ENCODE measurements around the gene KRTAP20-3. TPM values are rescaled to one million over a fixed set of nuclear protein-coding genes. Genes with fewer than 3 reads are reported as not detected.

KRTAP20-3 gene
- total RNA-seq: not detected

GRCh38 chr21:30642564-30642963 is at the start of gene KRTAP20-3:
KRTAP20-3 (plus strand) TSS chr21:30642864.
- H3K4me1 ChIP-seq (replicated peaks in 1 of 2): no peaks in the 10 kb centered on the region
- H3K4me3 ChIP-seq: no peak within 1 kb of the TSS
- WGBS, 10 experiments: 13 to 100% (median 87%) methylated on average over 1 to 2 of the region's 2 CpGs; no CpG with 5 or more reads in 4 of the 10 experiments
- ATAC-seq (replicated peaks in 6 of 8): no peak
- no peak within 1 kb of the TSS for H3K27ac ChIP-seq
- in situ Hi-C loops (cut with MboI; ENCODE audit: low pct_unique_long_range_greater_than_20kb in 2 of 9, low sequenced_read_pairs in 9 of 9, unreplicated experiment in 9 of 9): no loop called here

DNA sequence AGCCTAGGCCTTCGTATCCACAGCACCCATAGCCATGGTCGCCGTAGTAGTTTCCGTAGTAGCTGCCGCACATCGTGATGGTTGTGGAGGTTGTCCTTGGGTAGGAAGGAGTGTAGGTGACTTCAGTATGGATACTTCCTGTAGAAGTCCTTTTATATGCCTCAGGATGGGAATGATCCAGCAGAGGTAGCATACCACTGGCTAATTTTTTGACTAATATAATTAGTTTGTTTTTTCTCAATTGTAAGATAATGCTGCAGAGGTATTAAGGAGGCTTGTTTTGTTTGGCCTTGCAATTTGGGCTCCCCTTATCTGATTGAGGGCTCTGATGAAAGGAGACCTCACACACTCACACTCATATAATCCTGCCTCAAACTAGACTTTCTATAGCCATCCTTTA is 43.9 kb upstream of the KRTAP20-3 start, which contains the start of gene KRTAP6-2:
Gene KRTAP6-2, minus strand, starts transcription at position 101 of the 400 bp plus-strand sequence. Its CDS starts 28 bp downstream, at position 73.
- no peak for ATAC-seq (replicated peaks in 6 of 8)
- WGBS, 10 experiments: 17 to 100% (median 83%) methylated on average over 1 to 6 of the region's 6 CpGs; no CpG with 5 or more reads in 4 of the 10 experiments

GRCh38 chr21:30600787-30601186 is 41.9 kb upstream of the KRTAP20-3 start, which contains the start of gene KRTAP22-1:
KRTAP22-1 (plus strand) TSS chr21:30601087.
- Histone ChIP-seq H3K4me3 (no peak within 1 kb of the TSS), H3K27ac (no peak within 1 kb of the TSS), H3K4me1 (replicated peaks in 1 of 2) (no peaks in the 10 kb centered on the region)
- 0 to 100% (median 20%) methylated on average over 1 of the region's 1 CpG; no CpG with 5 or more reads in 2 of the 10 experiments for WGBS, 10 experiments
- no peak for ATAC-seq (replicated peaks in 6 of 8)
- in situ Hi-C loops (cut with MboI; ENCODE audit: low pct_unique_long_range_greater_than_20kb in 2 of 9, low sequenced_read_pairs in 9 of 9, unreplicated experiment in 9 of 9): no loop called here

More for the DNA sequence above, 43.9 kb upstream of the KRTAP20-3 start, which contains the start of gene KRTAP6-2:
- H3K4me3 ChIP-seq: no peak within 1 kb of the TSS
- H3K4me1 ChIP-seq (replicated peaks in 1 of 2): no peaks in the 10 kb centered on the region
- H3K27ac ChIP-seq: no peak within 1 kb of the TSS
- in situ Hi-C loops (cut with MboI; ENCODE audit: low pct_unique_long_range_greater_than_20kb in 2 of 9, low sequenced_read_pairs in 9 of 9, unreplicated experiment in 9 of 9): no loop called here

GRCh38 chr21:30605968-30606367 is 36.7 kb upstream of the KRTAP20-3 start:
- in situ Hi-C loops (cut with MboI; ENCODE audit: low pct_unique_long_range_greater_than_20kb in 2 of 9, low sequenced_read_pairs in 9 of 9, unreplicated experiment in 9 of 9): no loop called here
- no peaks in the 10 kb centered on the region for H3K4me1 ChIP-seq (replicated peaks in 1 of 2)
- no peak overlapping the region for H3K27ac ChIP-seq
- no peak overlapping the region for H3K4me3 ChIP-seq
- ATAC-seq (replicated peaks in 6 of 8): no peak
- WGBS, 10 experiments: 0 to 100% (median 68%) methylated on average over 1 to 2 of the region's 2 CpGs; no CpG with 5 or more reads in 4 of the 10 experiments

DNA sequence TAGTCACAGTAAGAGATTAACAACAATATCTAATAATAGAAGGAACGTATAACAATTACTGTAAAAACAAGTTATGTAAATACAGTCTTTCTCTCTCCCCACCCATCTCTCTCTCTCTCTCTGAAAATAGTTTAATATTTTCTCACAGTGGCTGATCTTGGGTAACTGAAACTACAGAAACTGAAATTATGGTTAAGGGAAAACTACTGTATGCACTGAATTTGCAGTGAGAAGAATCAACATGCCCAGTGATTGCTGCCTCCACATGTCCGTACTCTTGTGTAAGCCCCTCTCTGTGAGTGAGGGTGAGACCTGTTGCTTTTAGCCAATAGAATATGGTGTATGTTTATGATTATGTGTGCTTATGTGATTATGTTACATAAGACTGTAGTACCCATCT is 30.5 kb upstream of the KRTAP20-3 start:
- 0 to 100% (median 82%) methylated on average over 1 to 2 of the region's 2 CpGs for WGBS, 10 experiments
- in situ Hi-C loops (cut with MboI; ENCODE audit: low pct_unique_long_range_greater_than_20kb in 2 of 9, low sequenced_read_pairs in 9 of 9, unreplicated experiment in 9 of 9): no loop called here
- H3K4me1 ChIP-seq (replicated peaks in 1 of 2): no peaks in the 10 kb centered on the region
- no peak for ATAC-seq (replicated peaks in 6 of 8)
- H3K27ac ChIP-seq: no peak overlapping the region
- H3K4me3 ChIP-seq: no peak overlapping the region

DNA sequence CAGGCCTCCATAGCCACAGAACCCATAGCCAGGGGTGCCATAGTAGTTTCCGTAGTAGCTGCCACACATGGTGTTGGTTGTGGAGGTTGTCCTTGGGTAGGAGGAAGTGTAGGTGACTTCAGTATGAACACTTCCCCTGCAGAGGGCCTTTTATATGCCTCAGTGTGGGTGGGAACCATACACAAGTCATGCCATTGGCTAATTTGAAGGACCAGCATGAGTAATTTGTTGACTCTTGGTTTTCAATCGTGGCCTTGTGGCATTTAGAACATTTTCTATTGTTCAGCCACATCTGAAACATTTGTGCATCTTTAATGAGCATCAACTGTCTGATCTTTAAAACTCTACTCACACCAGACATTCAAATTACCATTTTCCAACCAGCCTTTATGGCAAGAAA is 28.8 kb upstream of the KRTAP20-3 start, which contains the start of gene KRTAP6-1:
Gene KRTAP6-1, minus strand, starts transcription at position 95 of the 400 bp plus-strand sequence. Its CDS starts 26 bp downstream, at position 69.
- no peak for ATAC-seq (replicated peaks in 6 of 8)
- Histone ChIP-seq H3K27ac (no peak within 1 kb of the TSS), H3K4me3 (no peak within 1 kb of the TSS), H3K4me1 (replicated peaks in 1 of 2) (no peaks in the 10 kb centered on the region)
- in situ Hi-C loops (cut with MboI; ENCODE audit: low pct_unique_long_range_greater_than_20kb in 2 of 9, low sequenced_read_pairs in 9 of 9, unreplicated experiment in 9 of 9): no loop called here
- 0 to 89% (median 50%) methylated on average over 1 to 2 of the region's 2 CpGs; no CpG with 5 or more reads in 3 of the 10 experiments for WGBS, 10 experiments

GRCh38 chr21:30615199-30615598 is 27.5 kb upstream of the KRTAP20-3 start:
- Histone ChIP-seq H3K4me3 (no peak overlapping the region), H3K4me1 (replicated peaks in 1 of 2) (no peaks in the 10 kb centered on the region), H3K27ac (no peak overlapping the region)
- ATAC-seq (replicated peaks in 6 of 8): no peak
- in situ Hi-C loops (cut with MboI; ENCODE audit: low pct_unique_long_range_greater_than_20kb in 2 of 9, low sequenced_read_pairs in 9 of 9, unreplicated experiment in 9 of 9): no loop called here

DNA sequence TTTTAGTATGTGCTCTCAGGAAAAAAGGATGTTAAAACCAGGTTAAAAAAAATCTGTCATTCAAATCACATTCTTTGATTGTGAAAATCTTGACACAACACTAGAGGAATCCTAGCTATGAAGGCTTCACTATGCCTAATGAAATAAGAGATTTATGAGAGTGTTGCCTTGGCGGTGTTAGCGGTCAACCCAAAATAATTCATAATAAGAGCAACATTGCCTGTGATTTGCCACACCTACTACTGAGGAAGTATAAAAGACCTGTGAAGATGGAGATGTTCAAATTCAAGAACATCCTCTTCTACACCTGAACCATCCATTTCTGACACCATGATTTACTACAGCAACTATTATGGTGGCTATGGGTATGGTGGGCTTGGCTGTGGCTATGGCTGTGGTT is 26.5 kb upstream of the KRTAP20-3 start, which contains the start of gene KRTAP20-1:
Gene KRTAP20-1, plus strand, starts transcription at position 301 of the 400 bp plus-strand sequence. Its CDS starts 30 bp downstream, at position 331.
- Histone ChIP-seq H3K4me1 (replicated peaks in 1 of 2) (no peaks in the 10 kb centered on the region), H3K27ac (no peak within 1 kb of the TSS), H3K4me3 (no peak within 1 kb of the TSS)
- in situ Hi-C loops (cut with MboI; ENCODE audit: low pct_unique_long_range_greater_than_20kb in 2 of 9, low sequenced_read_pairs in 9 of 9, unreplicated experiment in 9 of 9): no loop called here
- 20 to 93% (median 48%) methylated on average over 2 of the region's 2 CpGs; no CpG with 5 or more reads in 4 of the 10 experiments for WGBS, 10 experiments
- ATAC-seq (replicated peaks in 6 of 8): no peak

DNA sequence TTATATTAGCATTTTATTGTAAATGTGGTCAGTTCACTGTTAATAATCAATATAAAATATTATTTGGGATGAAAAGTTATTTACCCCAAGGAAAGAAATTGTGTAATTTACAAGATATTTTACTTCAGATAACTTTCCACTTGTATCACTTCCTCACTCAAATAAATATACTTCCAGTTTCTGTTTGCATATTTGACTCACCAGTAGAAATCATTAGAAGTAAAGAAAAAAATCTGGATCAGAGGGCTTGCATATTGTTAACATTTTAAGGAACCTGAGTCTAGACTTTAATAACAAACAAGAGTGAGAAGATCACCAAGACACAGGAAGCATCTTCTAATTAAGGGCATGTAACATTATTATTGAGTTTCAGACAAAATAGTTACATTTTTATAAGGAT is 22.6 kb upstream of the KRTAP20-3 start:
- H3K27ac ChIP-seq: no peak overlapping the region
- ATAC-seq (replicated peaks in 6 of 8): no peak

GRCh38 chr21:30620522-30620921 is 22.1 kb upstream of the KRTAP20-3 start, which contains the start of gene KRTAP20-4:
KRTAP20-4 (plus strand) TSS chr21:30620627.
- Histone ChIP-seq H3K27ac (no peak within 1 kb of the TSS), H3K4me3 (no peak within 1 kb of the TSS), H3K4me1 (replicated peaks in 1 of 2) (no peaks in the 10 kb centered on the region)
- in situ Hi-C loops (cut with MboI; ENCODE audit: low pct_unique_long_range_greater_than_20kb in 2 of 9, low sequenced_read_pairs in 9 of 9, unreplicated experiment in 9 of 9): no loop called here
- 0 to 100% (median 67%) methylated on average over 1 to 3 of the region's 3 CpGs; no CpG with 5 or more reads in 1 of the 10 experiments for WGBS, 10 experiments
- no peak for ATAC-seq (replicated peaks in 6 of 8)

More for the DNA sequence above, 22.6 kb upstream of the KRTAP20-3 start:
- in situ Hi-C loops (cut with MboI; ENCODE audit: low pct_unique_long_range_greater_than_20kb in 2 of 9, low sequenced_read_pairs in 9 of 9, unreplicated experiment in 9 of 9): no loop called here
- Histone ChIP-seq H3K4me3 (no peak overlapping the region), H3K4me1 (replicated peaks in 1 of 2) (no peaks in the 10 kb centered on the region)

DNA sequence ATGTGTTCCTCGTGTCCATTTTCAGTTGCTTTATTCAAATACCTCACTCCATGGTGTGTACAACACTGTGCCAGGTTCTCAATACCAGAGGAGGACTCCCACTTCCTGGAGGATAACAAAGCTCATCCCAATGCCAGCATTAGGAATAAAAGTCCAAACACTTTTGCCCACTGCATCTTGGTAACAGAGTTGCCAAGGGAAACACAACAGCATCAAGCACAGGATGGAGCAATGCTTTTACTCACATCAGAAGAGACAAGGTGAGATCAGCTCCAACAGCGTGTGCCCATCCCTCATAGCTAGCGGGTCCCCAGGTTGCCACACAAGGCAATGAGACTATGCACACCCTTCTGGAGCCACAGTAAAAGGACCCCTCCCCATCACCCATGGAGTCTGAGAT is 19.3 kb upstream of the KRTAP20-3 start:
- in situ Hi-C loops (cut with MboI; ENCODE audit: low pct_unique_long_range_greater_than_20kb in 2 of 9, low sequenced_read_pairs in 9 of 9, unreplicated experiment in 9 of 9): no loop called here
- WGBS, 10 experiments: 17 to 100% (median 87%) methylated on average over 1 to 2 of the region's 3 CpGs; no CpG with 5 or more reads in 2 of the 10 experiments

DNA sequence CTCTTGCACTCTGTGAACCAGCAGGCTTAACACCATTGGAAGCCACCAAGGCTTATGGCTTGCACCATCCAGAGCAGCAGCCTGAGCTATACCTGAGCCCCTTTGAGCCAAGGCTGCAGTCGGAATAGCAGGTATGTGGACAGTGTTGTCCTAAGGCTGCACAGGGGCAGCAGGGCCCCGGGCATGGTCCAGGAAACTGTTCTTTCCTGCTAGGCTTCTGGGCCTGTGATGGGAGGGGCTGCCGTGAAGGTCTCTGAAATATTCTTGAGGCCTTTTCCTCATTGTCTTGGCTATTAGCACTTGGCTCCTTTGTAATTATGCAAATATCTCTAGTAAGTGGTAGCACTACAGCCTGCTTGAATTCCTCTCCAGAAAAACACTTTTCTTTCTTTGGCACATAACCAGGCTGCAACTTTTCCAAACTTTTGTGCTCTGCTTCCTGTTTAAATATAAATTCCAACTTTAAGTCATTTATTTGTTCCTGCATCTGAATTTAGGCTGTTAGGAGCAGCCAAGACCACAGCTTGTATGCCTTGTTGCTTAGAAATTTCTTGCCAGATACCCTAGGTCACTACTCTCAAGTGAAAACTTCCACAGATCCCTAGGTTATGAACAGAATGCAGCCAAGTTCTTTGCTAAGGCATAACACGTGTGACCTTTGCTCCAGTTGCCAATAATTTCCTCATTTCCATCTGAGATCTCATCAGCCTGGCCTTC is 17.1 kb upstream of the KRTAP20-3 start:
- in situ Hi-C loops (cut with MboI; ENCODE audit: low pct_unique_long_range_greater_than_20kb in 2 of 9, low sequenced_read_pairs in 9 of 9, unreplicated experiment in 9 of 9): no loop called here
- ATAC-seq (replicated peaks in 6 of 8): no peak
- no peaks in the 10 kb centered on the region for H3K4me1 ChIP-seq (replicated peaks in 1 of 2)
- WGBS, 10 experiments: 0 to 81% (median 65%) methylated on average over 1 to 4 of the region's 4 CpGs; no CpG with 5 or more reads in 1 of the 10 experiments
- H3K27ac ChIP-seq: no peak overlapping the region
- H3K4me3 ChIP-seq: no peak overlapping the region

More for the DNA sequence above, 19.3 kb upstream of the KRTAP20-3 start:
- Histone ChIP-seq H3K27ac (no peak overlapping the region), H3K4me3 (no peak overlapping the region), H3K4me1 (replicated peaks in 1 of 2) (no peaks in the 10 kb centered on the region)
- no peak for ATAC-seq (replicated peaks in 6 of 8)

DNA sequence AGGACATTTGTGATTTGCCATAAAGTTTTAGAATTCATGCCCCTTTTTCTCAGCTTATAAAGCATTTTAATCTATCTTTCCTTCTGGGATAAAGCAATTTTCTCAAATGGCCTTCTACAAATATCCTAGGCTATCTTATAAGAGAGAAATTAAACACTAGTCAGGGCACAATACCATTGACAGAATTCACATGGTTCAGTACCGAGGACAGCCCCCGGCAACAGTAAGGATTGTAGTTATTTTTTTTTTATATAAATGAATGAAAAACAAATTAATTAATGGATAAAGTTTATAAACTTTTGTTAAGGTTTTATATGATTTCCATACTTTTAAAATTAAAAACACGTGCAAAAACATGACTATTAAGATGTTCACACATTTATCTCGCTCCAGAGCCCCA is 14.6 kb upstream of the KRTAP20-3 start:
- H3K4me1 ChIP-seq (replicated peaks in 1 of 2): no peaks in the 10 kb centered on the region
- WGBS, 10 experiments: 3 to 100% (median 76%) methylated on average over 1 to 4 of the region's 4 CpGs
- no peak overlapping the region for H3K4me3 ChIP-seq
- in situ Hi-C loops (cut with MboI; ENCODE audit: low pct_unique_long_range_greater_than_20kb in 2 of 9, low sequenced_read_pairs in 9 of 9, unreplicated experiment in 9 of 9): no loop called here
- H3K27ac ChIP-seq: no peak overlapping the region
- ATAC-seq (replicated peaks in 6 of 8): no peak
